ENCODE measurements around the gene ADCYAP1R1. TPM values are rescaled to one million over a fixed set of nuclear protein-coding genes. Genes with fewer than 3 reads are reported as not detected.

Gene ADCYAP1R1
- total RNA-seq, 5 donors from 2014 or later (not counting 1 experiment from before 2014, with no cell fraction given): not detected

- ATAC-seq (replicated peaks in 1 of 4) (no peak), DNase-seq (peak in 1 of 35 experiments; percentile 11)
- POLR2A ChIA-PET: no interaction called here
- Histone ChIP-seq H3K4me3 (ENCODE audit: control insufficient read depth in 1 of 2, extremely low read depth in 1 of 2, low read length in 1 of 2) (no peak overlapping the region), H3K9me3 (no peaks in the 10 kb centered on the region), H3K27me3 (replicated peaks in 1 of 2; ENCODE audit: control insufficient read depth in 2 of 2, extremely low read depth in 1 of 2, insufficient read depth in 2 of 2, low read length in 1 of 2) (peaks cover 0 to 22% of the 10 kb centered on the region in 2 experiments), H3K4me1 (ENCODE audit: control insufficient read depth in 1 of 2, extremely low read depth in 1 of 2, insufficient read depth in 2 of 2, low read length in 2 of 2) (no peaks in the 10 kb centered on the region), H3K36me3 (ENCODE audit: control insufficient read depth in 2 of 2, extremely low read depth in 1 of 2, insufficient read depth in 1 of 2, low read length in 1 of 2) (no peaks in the 10 kb centered on the region), H3K27ac (ENCODE audit: low read length) (no peak overlapping the region)
- Mint-ChIP-seq H3K27ac (no peak overlapping the region), H3K4me3 (no peak overlapping the region), H3K4me1 (no peaks in the 10 kb centered on the region), H3K27me3 (peaks cover 10 to 18% of the 10 kb centered on the region in 2 donors), H3K36me3 (no peaks in the 10 kb centered on the region), H3K9me3 (no peaks in the 10 kb centered on the region)
- CTCF ChIA-PET: no interaction called here
- 43% methylated on average over 5 of the region's 8 CpGs for WGBS (ENCODE audit: insufficient coverage)
Observed at GRCh38 chr7:31096198-31096876, 44.2 kb downstream of the ADCYAP1R1 start.

DNA sequence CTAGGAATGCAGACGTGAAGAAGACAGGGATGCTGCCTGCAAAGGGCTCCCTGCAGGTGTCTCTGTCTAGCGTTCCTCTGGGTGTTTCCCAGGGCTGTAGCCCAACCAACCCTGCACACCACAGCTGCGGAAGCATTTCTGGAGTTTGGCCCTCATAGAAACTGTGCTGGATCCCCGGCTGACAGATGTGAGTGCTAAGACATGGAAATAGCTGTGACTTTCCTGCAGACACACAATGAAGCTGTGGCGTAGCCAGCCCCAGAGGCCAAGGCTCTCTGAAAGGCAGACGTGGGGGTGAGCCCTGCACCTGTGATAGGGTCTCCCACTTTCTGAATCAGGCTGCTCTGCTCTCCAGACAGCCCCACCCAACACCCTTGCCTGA is 44.8 kb downstream of the ADCYAP1R1 start:
- Histone ChIP-seq H3K4me1 (ENCODE audit: control insufficient read depth in 1 of 2, extremely low read depth in 1 of 2, insufficient read depth in 2 of 2, low read length in 2 of 2) (no peaks in the 10 kb centered on the region), H3K27ac (ENCODE audit: low read length) (no peak overlapping the region), H3K4me3 (ENCODE audit: control insufficient read depth in 1 of 2, extremely low read depth in 1 of 2, low read length in 1 of 2) (no peak overlapping the region), H3K36me3 (ENCODE audit: control insufficient read depth in 2 of 2, extremely low read depth in 1 of 2, insufficient read depth in 1 of 2, low read length in 1 of 2) (no peaks in the 10 kb centered on the region), H3K27me3 (replicated peaks in 1 of 2; ENCODE audit: control insufficient read depth in 2 of 2, extremely low read depth in 1 of 2, insufficient read depth in 2 of 2, low read length in 1 of 2) (peaks cover 0 to 22% of the 10 kb centered on the region in 2 experiments), H3K9me3 (no peaks in the 10 kb centered on the region)
- no peak overlapping the region for H3K4me3 Mint-ChIP-seq
- no peak for DNase-seq
- H3K36me3 Mint-ChIP-seq: no peaks in the 10 kb centered on the region
- H3K27ac Mint-ChIP-seq: no peak overlapping the region
- peaks cover 10 to 17% of the 10 kb centered on the region in 2 donors for H3K27me3 Mint-ChIP-seq
- ATAC-seq (replicated peaks in 1 of 4): no peak
- H3K9me3 Mint-ChIP-seq: no peaks in the 10 kb centered on the region
- ChIA-PET CTCF (no interaction called here), POLR2A (no interaction called here)
- H3K4me1 Mint-ChIP-seq: no peaks in the 10 kb centered on the region
- WGBS (ENCODE audit: insufficient coverage): 61% methylated on average over 3 of the region's 6 CpGs

- H3K27me3 ChIP-seq (replicated peaks in 1 of 2; ENCODE audit: control insufficient read depth in 2 of 2, extremely low read depth in 1 of 2, insufficient read depth in 2 of 2, low read length in 1 of 2): peaks cover 0 to 21% of the 10 kb centered on the region in 2 experiments
- no peak overlapping the region for H3K27ac ChIP-seq (ENCODE audit: low read length)
- WGBS (ENCODE audit: insufficient coverage): 78% methylated on average over 3 of the region's 5 CpGs
- Mint-ChIP-seq H3K27ac (no peak overlapping the region), H3K36me3 (no peaks in the 10 kb centered on the region), H3K4me3 (no peak overlapping the region), H3K27me3 (peaks cover 8 to 10% of the 10 kb centered on the region in 2 donors), H3K9me3 (no peaks in the 10 kb centered on the region), H3K4me1 (no peaks in the 10 kb centered on the region)
- ChIA-PET POLR2A (no interaction called here), CTCF (interaction anchor here in 1 of 2 donors (0.7 to 0.8 kb wide), 2 partner anchors 11 to 73 kb away, joined by 3 to 13 read pairs; no protein-coding TSS in a partner anchor)
- ATAC-seq (replicated peaks in 1 of 4) (no peak), DNase-seq (no peak)
- no peaks in the 10 kb centered on the region for H3K9me3 ChIP-seq
- no peaks in the 10 kb centered on the region for H3K4me1 ChIP-seq (ENCODE audit: control insufficient read depth in 1 of 2, extremely low read depth in 1 of 2, insufficient read depth in 2 of 2, low read length in 2 of 2)
- no peaks in the 10 kb centered on the region for H3K36me3 ChIP-seq (ENCODE audit: control insufficient read depth in 2 of 2, extremely low read depth in 1 of 2, insufficient read depth in 1 of 2, low read length in 1 of 2)
- no peak overlapping the region for H3K4me3 ChIP-seq (ENCODE audit: control insufficient read depth in 1 of 2, extremely low read depth in 1 of 2, low read length in 1 of 2)
Observed at GRCh38 chr7:31098642-31099360, 46.7 kb downstream of the ADCYAP1R1 start.

- H3K9me3 ChIP-seq: no peaks in the 10 kb centered on the region
- Mint-ChIP-seq H3K4me1 (no peaks in the 10 kb centered on the region), H3K9me3 (no peaks in the 10 kb centered on the region), H3K4me3 (no peak overlapping the region), H3K27me3 (peaks cover 4 to 8% of the 10 kb centered on the region in 2 donors), H3K36me3 (no peaks in the 10 kb centered on the region), H3K27ac (no peak overlapping the region)
- ChIA-PET POLR2A (no interaction called here), CTCF (interaction anchor here in 1 of 2 donors (0.8 kb wide), 1 partner anchor 10 kb away, joined by 3 read pairs; no protein-coding TSS in a partner anchor)
- H3K36me3 ChIP-seq (ENCODE audit: control insufficient read depth in 2 of 2, extremely low read depth in 1 of 2, insufficient read depth in 1 of 2, low read length in 1 of 2): no peaks in the 10 kb centered on the region
- H3K4me3 ChIP-seq (ENCODE audit: control insufficient read depth in 1 of 2, extremely low read depth in 1 of 2, low read length in 1 of 2): no peak overlapping the region
- ATAC-seq (replicated peaks in 1 of 4) (no peak), DNase-seq (peak in 1 of 35 experiments; percentile 16)
- H3K27ac ChIP-seq (ENCODE audit: low read length): no peak overlapping the region
- no peaks in the 10 kb centered on the region for H3K4me1 ChIP-seq (ENCODE audit: control insufficient read depth in 1 of 2, extremely low read depth in 1 of 2, insufficient read depth in 2 of 2, low read length in 2 of 2)
- WGBS (ENCODE audit: insufficient coverage): 81% methylated on average over 13 of the region's 20 CpGs
- H3K27me3 ChIP-seq (replicated peaks in 1 of 2; ENCODE audit: control insufficient read depth in 2 of 2, extremely low read depth in 1 of 2, insufficient read depth in 2 of 2, low read length in 1 of 2): peaks cover 0 to 19% of the 10 kb centered on the region in 2 experiments
Observed at GRCh38 chr7:31099451-31100444, 47.6 kb downstream of the ADCYAP1R1 start.

- Histone ChIP-seq H3K4me1 (ENCODE audit: control insufficient read depth in 1 of 2, extremely low read depth in 1 of 2, insufficient read depth in 2 of 2, low read length in 2 of 2) (no peaks in the 10 kb centered on the region), H3K27me3 (replicated peaks in 1 of 2; ENCODE audit: control insufficient read depth in 2 of 2, extremely low read depth in 1 of 2, insufficient read depth in 2 of 2, low read length in 1 of 2) (peaks cover 0 to 17% of the 10 kb centered on the region in 2 experiments), H3K4me3 (ENCODE audit: control insufficient read depth in 1 of 2, extremely low read depth in 1 of 2, low read length in 1 of 2) (no peak overlapping the region), H3K27ac (ENCODE audit: low read length) (no peak overlapping the region), H3K36me3 (ENCODE audit: control insufficient read depth in 2 of 2, extremely low read depth in 1 of 2, insufficient read depth in 1 of 2, low read length in 1 of 2) (no peaks in the 10 kb centered on the region), H3K9me3 (no peaks in the 10 kb centered on the region)
- ChIA-PET CTCF (interaction anchor here in 1 of 2 donors (0.9 kb wide), 1 partner anchor 115 kb away, joined by 3 read pairs; no protein-coding TSS in a partner anchor), POLR2A (no interaction called here)
- Mint-ChIP-seq H3K4me1 (no peaks in the 10 kb centered on the region), H3K36me3 (no peaks in the 10 kb centered on the region), H3K27me3 (peaks cover 4 to 8% of the 10 kb centered on the region in 2 donors), H3K9me3 (no peaks in the 10 kb centered on the region), H3K4me3 (no peak overlapping the region), H3K27ac (no peak overlapping the region)
- DNase-seq (no peak), ATAC-seq (replicated peaks in 1 of 4) (no peak)
- 38% methylated on average over 2 of the region's 2 CpGs for WGBS (ENCODE audit: insufficient coverage)
Observed at GRCh38 chr7:31100445-31100844, 48.3 kb downstream of the ADCYAP1R1 start.

DNA sequence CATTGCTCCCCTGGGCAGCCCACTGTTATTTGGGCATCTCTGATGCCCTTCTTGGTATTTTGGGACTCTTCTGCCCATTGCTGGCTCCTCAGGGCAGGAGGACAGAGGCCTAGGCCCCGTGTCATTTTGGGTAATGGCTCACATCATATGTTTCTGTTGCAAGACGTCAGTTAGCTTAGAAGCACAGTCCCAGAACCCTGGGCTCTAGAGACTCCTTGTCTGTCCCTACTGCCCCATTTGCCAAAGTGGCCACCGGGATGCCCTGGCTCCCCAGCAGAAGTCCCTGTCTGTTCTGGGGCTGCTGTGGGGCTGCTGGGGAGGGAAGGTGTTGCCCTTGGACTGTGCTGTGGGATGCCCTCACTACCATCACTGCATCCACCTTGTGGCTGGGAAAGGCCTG is 48.8 kb downstream of the ADCYAP1R1 start:
- Mint-ChIP-seq H3K9me3 (no peaks in the 10 kb centered on the region), H3K36me3 (no peaks in the 10 kb centered on the region), H3K4me3 (no peak overlapping the region), H3K4me1 (no peaks in the 10 kb centered on the region), H3K27me3 (peaks cover 4 to 8% of the 10 kb centered on the region in 2 donors), H3K27ac (no peak overlapping the region)
- POLR2A ChIA-PET: no interaction called here
- no peaks in the 10 kb centered on the region for H3K9me3 ChIP-seq
- 59% methylated on average over 2 of the region's 3 CpGs for WGBS (ENCODE audit: insufficient coverage)
- H3K27ac ChIP-seq (ENCODE audit: low read length): no peak overlapping the region
- H3K4me1 ChIP-seq (ENCODE audit: control insufficient read depth in 1 of 2, extremely low read depth in 1 of 2, insufficient read depth in 2 of 2, low read length in 2 of 2): no peaks in the 10 kb centered on the region
- H3K27me3 ChIP-seq (replicated peaks in 1 of 2; ENCODE audit: control insufficient read depth in 2 of 2, extremely low read depth in 1 of 2, insufficient read depth in 2 of 2, low read length in 1 of 2): peaks cover 0 to 14% of the 10 kb centered on the region in 2 experiments
- H3K36me3 ChIP-seq (ENCODE audit: control insufficient read depth in 2 of 2, extremely low read depth in 1 of 2, insufficient read depth in 1 of 2, low read length in 1 of 2): no peaks in the 10 kb centered on the region
- DNase-seq (peak in 1 of 35 experiments; percentile 13), ATAC-seq (replicated peaks in 1 of 4) (no peak)
- CTCF ChIA-PET: interaction anchor here in 1 of 2 donors (0.9 kb wide), 1 partner anchor 116 kb away, joined by 3 read pairs; no protein-coding TSS in a partner anchor
- H3K4me3 ChIP-seq (ENCODE audit: control insufficient read depth in 1 of 2, extremely low read depth in 1 of 2, low read length in 1 of 2): no peak overlapping the region
